Keratinocyte (primary cell): ENCODE measurements around the gene LDLRAD4. TPM values are rescaled to one million over a fixed set of nuclear protein-coding genes. Genes with fewer than 3 reads are reported as not detected.

Experiments used
- DNase-seq: peaks from one replicate; pipeline ENCODE4 v3.0.0-alpha.2; 2011; ENCODE audit warnings: low read depth, missing footprints, low spot score
- FAIRE-seq: peaks from 2 replicates; lab custom pipeline; 2011; peaks lifted over from hg19 to GRCh38; lab: Jason Lieb, UNC
- H2AFZ ChIP-seq: 2 replicates; pipeline ENCODE4 v1.6.0; 2012; ENCODE audit warnings: low read length, control low read depth, inconsistent platforms; ENCODE audit not compliant: control insufficient read depth
- H3K27ac ChIP-seq: 2 replicates; pipeline ENCODE4 v1.5.1; 2011; ENCODE audit warnings: low read length; ENCODE audit not compliant: control insufficient read depth, insufficient read depth
- H3K27me3 ChIP-seq: 3 replicates; pipeline ENCODE4 v1.6.0; 2011; ENCODE audit warnings: low read length; ENCODE audit not compliant: control insufficient read depth, insufficient read depth; ENCODE audit errors: extremely low read depth
- H3K36me3 ChIP-seq, 2 experiments: 2 replicates in 1 of 2; 3 replicates in 1 of 2; pipeline ENCODE4 v1.5.1; 2011; ENCODE audit warnings: low read length in 2 of 2, mild to moderate bottlenecking in 1 of 2; ENCODE audit not compliant: control insufficient read depth in 2 of 2, insufficient read depth in 2 of 2; ENCODE audit errors: extremely low read depth in 1 of 2
- H3K4me1 ChIP-seq: 3 replicates; pipeline ENCODE4 v1.5.1; 2011; ENCODE audit warnings: low read length; ENCODE audit not compliant: control insufficient read depth, insufficient read depth; ENCODE audit errors: extremely low read depth
- H3K4me2 ChIP-seq: 3 replicates; pipeline ENCODE4 v1.6.0; 2011; ENCODE audit warnings: low read depth, low read length; ENCODE audit not compliant: control insufficient read depth, insufficient read depth; ENCODE audit errors: extremely low read depth
- H3K4me3 ChIP-seq, 3 experiments: fragments of 200-600 bp in 1 of 3; sonication (generic) in 1 of 3; 2 replicates in 2 of 3; 3 replicates in 1 of 3; pipeline ENCODE4 v1.5.1; 2011 to 2016; ENCODE audit warnings: low read length in 3 of 3, mild to moderate bottlenecking in 3 of 3, control low read depth in 2 of 3, inconsistent platforms in 1 of 3, low read depth in 1 of 3, mixed read lengths in 1 of 3, mixed run types in 1 of 3, moderate library complexity in 1 of 3; ENCODE audit not compliant: control insufficient read depth in 2 of 3, insufficient read depth in 2 of 3; ENCODE audit errors: extremely low read depth in 1 of 3
- H3K79me2 ChIP-seq: 2 replicates; pipeline ENCODE4 v1.6.0; 2012; ENCODE audit warnings: low read length; ENCODE audit not compliant: control insufficient read depth, insufficient read depth
- H3K9ac ChIP-seq: 3 replicates; pipeline ENCODE4 v1.6.0; 2011; ENCODE audit warnings: low read length; ENCODE audit not compliant: control insufficient read depth, insufficient read depth; ENCODE audit errors: extremely low read depth
- H3K9me1 ChIP-seq: 3 replicates; pipeline ENCODE4 v1.6.0; 2011; ENCODE audit warnings: low read length; ENCODE audit not compliant: control insufficient read depth, insufficient read depth; ENCODE audit errors: extremely low read depth
- H3K9me3 ChIP-seq: 2 replicates; pipeline ENCODE4 v1.5.1; 2012; ENCODE audit warnings: low read depth, low read length; ENCODE audit not compliant: control insufficient read depth
- H4K20me1 ChIP-seq: 3 replicates; pipeline ENCODE4 v1.6.0; 2011; ENCODE audit warnings: low read length; ENCODE audit not compliant: control insufficient read depth, insufficient read depth; ENCODE audit errors: extremely low read depth
- CTCF ChIP-seq, 3 experiments: IDR thresholded peaks in 1 of 3; conservative IDR thresholded peaks in 1 of 3; optimal IDR thresholded peaks in 1 of 3; 2 replicates in 2 of 3; 3 replicates in 1 of 3; pipeline versions ENCODE3 to v1.5.1; 2011; ENCODE audit warnings: low read length in 3 of 3, mild to moderate bottlenecking in 3 of 3, moderate library complexity in 2 of 3, control low read depth in 1 of 3, inconsistent platforms in 1 of 3; ENCODE audit not compliant: insufficient read depth in 2 of 3; ENCODE audit errors: extremely low read depth in 1 of 3
- EZH2 ChIP-seq: IDR thresholded peaks from one replicate; pipeline ENCODE4 v1.6.1; 2012; ENCODE audit warnings: inconsistent platforms, mild to moderate bottlenecking, low read length, moderate library complexity
- dilution Hi-C: fragments of 300-500 bp; cut with MboI; formaldehyde crosslinking; loops from one replicate; pipeline ENCODE4 v1.7.0; 2020; ENCODE audit warnings: low sequenced_read_pairs; ENCODE audit not compliant: extremely low pct_ligation_motif_present
- polyA plus RNA-seq, 5 experiments: library from polyadenylated mRNA; depleted of rRNA in 3 of 5; stranded (reverse) in 3 of 5; stranded (forward) in 1 of 5; unstranded in 1 of 5; fragments of >200 nt; gene quantifications; 1 replicate in 1 of 5; 2 replicates in 3 of 5; 3 replicates in 1 of 5; pipeline versions ENCODE4 v1.2.1 to v1.2.3, GENCODE V29; 2011 to 2012; ENCODE audit warnings: missing spikeins in 2 of 5, low read depth in 1 of 5, low replicate concordance in 1 of 5

The LDLRAD4 gene
- polyA plus RNA-seq, 1 donor (not counting 4 experiments of a cell fraction or from before 2014, with no cell fraction given) = not detected

- H3K4me2 ChIP-seq = no peak overlapping the region
- H3K9me3 ChIP-seq = no peaks in the 10 kb centered on the region
- dilution Hi-C loops = no loop called here
- H3K9me1 ChIP-seq = no peaks in the 10 kb centered on the region
- H3K79me2 ChIP-seq = no peaks in the 10 kb centered on the region
- H3K4me3 ChIP-seq = no peak overlapping the region
- no peak overlapping the region for H3K9ac ChIP-seq
- no peaks in the 10 kb centered on the region for H3K27me3 ChIP-seq
- no peak overlapping the region for H2AFZ ChIP-seq
- FAIRE-seq (no peak), DNase-seq (no peak)
- H4K20me1 ChIP-seq = no peaks in the 10 kb centered on the region
- TF ChIP-seq EZH2 (no peak), CTCF (optimal IDR thresholded peaks at IDR 0.05 in 1 of 3, IDR thresholded peaks at IDR 0.05 in 1 of 3, conservative IDR thresholded peaks at IDR 0.05 in 1 of 3; ENCODE audit: extremely low read depth in 1 of 3, insufficient read depth in 2 of 3, low read length in 3 of 3) (no peak)
- H3K36me3 ChIP-seq = no peaks in the 10 kb centered on the region
- no peak overlapping the region for H3K27ac ChIP-seq
- H3K4me1 ChIP-seq = no peaks in the 10 kb centered on the region
Observed at GRCh38 chr18:13407484-13407883, 188.9 kb downstream of the LDLRAD4 start.

GRCh38 chr18:13409026-13409425 lies 190.5 kb downstream of the LDLRAD4 start:
- Histone ChIP-seq H4K20me1 (no peaks in the 10 kb centered on the region), H3K4me3 (no peak overlapping the region), H3K9ac (no peak overlapping the region), H3K9me3 (no peaks in the 10 kb centered on the region), H3K4me2 (no peak overlapping the region), H3K79me2 (no peaks in the 10 kb centered on the region), H3K27ac (no peak overlapping the region), H2AFZ (no peak overlapping the region), H3K27me3 (no peaks in the 10 kb centered on the region), H3K36me3 (no peaks in the 10 kb centered on the region), H3K9me1 (no peaks in the 10 kb centered on the region), H3K4me1 (no peaks in the 10 kb centered on the region)
- DNase-seq = no peak
- dilution Hi-C loops = no loop called here
- FAIRE-seq = no peak
- TF ChIP-seq CTCF (optimal IDR thresholded peaks at IDR 0.05 in 1 of 3, IDR thresholded peaks at IDR 0.05 in 1 of 3, conservative IDR thresholded peaks at IDR 0.05 in 1 of 3; ENCODE audit: extremely low read depth in 1 of 3, insufficient read depth in 2 of 3, low read length in 3 of 3) (no peak), EZH2 (no peak)
